ENCODE data around the gene ARRDC2. TPM values are rescaled to one million over a fixed set of nuclear protein-coding genes. Genes with fewer than 3 reads are reported as not detected.

ARRDC2 gene
- total and polyA plus RNA-seq, 2 of the 13 experiments (the other 11 are each of a cell fraction or from before 2014, with no cell fraction given): 2.1 to 3.4 TPM

- TF ChIP-seq DNMT1 (CRISPR knock-in tag; IDR thresholded peaks at IDR 0.05) (no peak), ATF4 (CRISPR knock-in tag; IDR thresholded peaks at IDR 0.05) (no peak), NFE2L1 (CRISPR knock-in tag; IDR thresholded peaks at IDR 0.05; ENCODE audit: borderline replicate concordance) (no peak), ZFP41 (CRISPR knock-in tag; IDR thresholded peaks at IDR 0.05; ENCODE audit: borderline replicate concordance) (no peak), SIX4 (CRISPR knock-in tag; IDR thresholded peaks at IDR 0.05) (no peak), HOXA7 (CRISPR knock-in tag; IDR thresholded peaks at IDR 0.05) (no peak), ZNF562 (CRISPR knock-in tag; IDR thresholded peaks at IDR 0.05; ENCODE audit: borderline replicate concordance) (no peak), PLSCR1 (CRISPR knock-in tag; IDR thresholded peaks at IDR 0.05; ENCODE audit: borderline replicate concordance) (no peak), SNAI1 (CRISPR knock-in tag; IDR thresholded peaks at IDR 0.05; ENCODE audit: borderline replicate concordance) (no peak), ZNF737 (CRISPR knock-in tag; IDR thresholded peaks at IDR 0.05; ENCODE audit: borderline replicate concordance) (no peak), ZNF3 (CRISPR knock-in tag; IDR thresholded peaks at IDR 0.05) (no peak), RAD51 (IDR thresholded peaks at IDR 0.05; ENCODE audit: borderline replicate concordance) (no peak), GATAD2A (CRISPR knock-in tag; IDR thresholded peaks at IDR 0.05) (no peak), EZH2 (conservative IDR thresholded peaks at IDR 0.05; ENCODE audit: low read depth, low read length) (no peak), THYN1 (CRISPR knock-in tag; IDR thresholded peaks at IDR 0.05; ENCODE audit: borderline replicate concordance, low read depth) (no peak), PHF8 (CRISPR knock-in tag; IDR thresholded peaks at IDR 0.05) (peak; percentile 17; the same call in 1 of the 2 replicates), ZNF788 (CRISPR knock-in tag; IDR thresholded peaks at IDR 0.05; ENCODE audit: borderline replicate concordance) (no peak; the same call in 1 of the 2 replicates)
- TF ChIP-seq, protein P1, sequence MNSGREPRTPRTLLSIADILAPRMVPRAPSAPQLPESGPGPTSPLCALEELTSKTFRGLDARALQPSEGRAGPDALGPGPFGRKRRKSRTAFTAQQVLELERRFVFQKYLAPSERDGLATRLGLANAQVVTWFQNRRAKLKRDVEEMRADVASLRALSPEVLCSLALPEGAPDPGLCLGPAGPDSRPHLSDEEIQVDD (CRISPR knock-in tag; IDR thresholded peaks at IDR 0.05; ENCODE audit: borderline replicate concordance): no peak
Observed at GRCh38 chr19:17997969-17998826, 9.8 kb upstream of the ARRDC2 start (continued).
